Pancreas (tissue), 10 donors: ENCODE data around the gene MCM8. TPM values are rescaled to one million over a fixed set of nuclear protein-coding genes. Genes with fewer than 3 reads are reported as not detected.

Source experiments
- ATAC-seq, 4 donors: fragments of 200-7000 bp; cut with Tn5 transposase; one replicate each; pipeline versions ENCODE4 v1.8.0 to v1.9.1; 2020; ENCODE audit warnings: mild to moderate bottlenecking in 4 of 4, moderate library complexity in 4 of 4
- DNase-seq, 6 donors: peaks; one replicate each; pipeline ENCODE4 v3.0.0-alpha.2; 2020
- FAIRE-seq: peaks from 2 replicates; lab custom pipeline; 2012; peaks lifted over from hg19 to GRCh38; lab: Jason Lieb, UNC
- H3K27ac ChIP-seq, 4 donors: fragments of 200-600 bp; sonication (generic); 1 replicate in 3 of 4; 2 replicates in 1 of 4; pipeline versions ENCODE4 v1.5.0 to v1.8.0; 2020
- H3K27me3 ChIP-seq, 4 donors: fragments of 200-600 bp; one replicate each; pipeline ENCODE4 v1.8.0; 2021
- H3K36me3 ChIP-seq, 3 donors: fragments of 200-600 bp; sonication (generic) in 1 of 3; one replicate each; pipeline versions ENCODE4 v1.5.0 to v1.8.0; 2020 to 2021
- H3K4me1 ChIP-seq, 3 donors: fragments of 200-600 bp; one replicate each; pipeline ENCODE4 v1.8.0; 2021
- H3K4me3 ChIP-seq, 4 donors: fragments of 200-600 bp; sonication (generic) in 2 of 4; one replicate each; pipeline versions ENCODE4 v1.5.0 to v1.8.0; 2020 to 2021
- H3K9me3 ChIP-seq, 4 donors: fragments of 200-600 bp; one replicate each; pipeline ENCODE4 v1.8.0; 2021
- WGBS, 2 donors: extraction: QIAGEN DNeasy Blood & Tissue Kit; methylation state at CpG; one replicate each; pipeline ENCODE4 v1.1.7; 2013; 5-methylcytosine and 5-hydroxymethylcytosine counted together
- intact Hi-C, 3 donors: fragments of 100-400 bp; cut with DNase I; formaldehyde crosslinking; loops; one replicate each; pipeline versions ENCODE4 v1.11.1 to v1.14.2; 2022
- polyA plus RNA-seq, 2 donors: library from polyadenylated mRNA; stranded (reverse); fragments of 200-250 nt; gene quantifications; one replicate each; pipeline ENCODE4 v1.2.3, GENCODE V29; 2013
- total RNA-seq, 6 donors: library from RNA; stranded (reverse); fragmentation: NEBNext Ultra II Directional in 4 of 6; extraction: Animal tissue kit (Norgen Biotek cat#: 25700) in 4 of 6; gene quantifications; one replicate each; pipeline versions ENCODE4 v1.2.1 to v1.2.4, GENCODE V29; 2021 to 2023
- TF ChIP-seq, protein P1 (sequence below), 4 donors: fragments of 200-600 bp; sonication (generic) in 3 of 4; IDR thresholded peaks; one replicate each; pipeline versions ENCODE4 v1.5.0 to v1.8.0; 2021; ENCODE audit warnings: antibody characterized with exemption in 4 of 4
- donor health status: healthy with polysubstance abuse.
- donor health status: DM: no; HTN: no; CAD: no; lungs with moderate emphysema.
- donor health status: DM: no; HTN: no; CAD: no.
- donor health status: control.
- donor health status: control.
- donor health status: Bipolar disorder and iron deficiency.
- donor health status: DM: yes; HTN: yes; CAD: no.
- donor health status: DM: no; HTN: no; CAD: no.
- donor health status: DM: no; HTN: no; CAD: no.
- donor health status: DM: yes; HTN: yes; CAD: no.

MCM8 gene
- total and polyA plus RNA-seq, 8 donors, result 1.3 to 3.2 (median 2.3) TPM

DNA sequence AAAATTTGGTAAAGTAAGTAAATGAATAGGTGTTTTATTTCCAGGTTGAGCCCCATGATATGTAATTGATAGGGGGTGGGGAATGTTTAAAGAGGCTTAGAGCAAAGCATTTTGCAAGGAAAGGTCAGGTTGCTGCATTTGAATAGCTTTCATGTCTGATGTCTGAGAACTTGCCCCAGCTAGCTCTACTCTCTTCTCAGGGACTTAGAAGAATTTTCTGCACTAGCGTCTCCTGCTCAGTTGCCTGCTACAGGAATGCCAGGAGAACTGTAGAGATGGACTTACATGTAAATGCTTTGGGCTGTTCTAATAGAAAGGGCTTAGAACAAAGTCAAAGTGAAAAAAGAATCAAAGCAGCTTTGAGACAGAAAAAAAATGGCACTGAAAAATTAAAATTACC, 35.6 kb upstream of the MCM8 start:
- TF ChIP-seq, protein P1, sequence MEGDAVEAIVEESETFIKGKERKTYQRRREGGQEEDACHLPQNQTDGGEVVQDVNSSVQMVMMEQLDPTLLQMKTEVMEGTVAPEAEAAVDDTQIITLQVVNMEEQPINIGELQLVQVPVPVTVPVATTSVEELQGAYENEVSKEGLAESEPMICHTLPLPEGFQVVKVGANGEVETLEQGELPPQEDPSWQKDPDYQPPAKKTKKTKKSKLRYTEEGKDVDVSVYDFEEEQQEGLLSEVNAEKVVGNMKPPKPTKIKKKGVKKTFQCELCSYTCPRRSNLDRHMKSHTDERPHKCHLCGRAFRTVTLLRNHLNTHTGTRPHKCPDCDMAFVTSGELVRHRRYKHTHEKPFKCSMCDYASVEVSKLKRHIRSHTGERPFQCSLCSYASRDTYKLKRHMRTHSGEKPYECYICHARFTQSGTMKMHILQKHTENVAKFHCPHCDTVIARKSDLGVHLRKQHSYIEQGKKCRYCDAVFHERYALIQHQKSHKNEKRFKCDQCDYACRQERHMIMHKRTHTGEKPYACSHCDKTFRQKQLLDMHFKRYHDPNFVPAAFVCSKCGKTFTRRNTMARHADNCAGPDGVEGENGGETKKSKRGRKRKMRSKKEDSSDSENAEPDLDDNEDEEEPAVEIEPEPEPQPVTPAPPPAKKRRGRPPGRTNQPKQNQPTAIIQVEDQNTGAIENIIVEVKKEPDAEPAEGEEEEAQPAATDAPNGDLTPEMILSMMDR (IDR thresholded peaks at IDR 0.05), result no peak
- no peaks in the 10 kb centered on the region for H3K9me3 ChIP-seq
- H3K27ac ChIP-seq, result no peak overlapping the region
- FAIRE-seq, result no peak
- 38 to 50% methylated on average over 1 of the region's 1 CpG for WGBS, 2 donors
- no peaks in the 10 kb centered on the region for H3K36me3 ChIP-seq
- H3K4me1 ChIP-seq, result no peaks in the 10 kb centered on the region
- no peak for DNase-seq
- H3K4me3 ChIP-seq, result no peak overlapping the region
- intact Hi-C loops, result no loop called here
- ATAC-seq, result no peak
- no peaks in the 10 kb centered on the region for H3K27me3 ChIP-seq

GRCh38 chr20:5918856-5919625, 31.4 kb upstream of the MCM8 start:
- DNase-seq, result no peak
- no peaks in the 10 kb centered on the region for H3K36me3 ChIP-seq
- intact Hi-C loops, result no loop called here
- H3K27me3 ChIP-seq, result no peaks in the 10 kb centered on the region
- TF ChIP-seq, protein P1 (IDR thresholded peaks at IDR 0.05), result no peak
- H3K27ac ChIP-seq, result no peak overlapping the region
- H3K4me1 ChIP-seq, result no peaks in the 10 kb centered on the region
- no peaks in the 10 kb centered on the region for H3K9me3 ChIP-seq
- no peak overlapping the region for H3K4me3 ChIP-seq
- no peak for FAIRE-seq
- 58 to 59% methylated on average over 3 of the region's 3 CpGs for WGBS, 2 donors
- no peak for ATAC-seq

- DNase-seq, result no peak
- Histone ChIP-seq H3K4me3 (no peak overlapping the region), H3K4me1 (no peaks in the 10 kb centered on the region), H3K36me3 (no peaks in the 10 kb centered on the region), H3K9me3 (no peaks in the 10 kb centered on the region), H3K27me3 (no peaks in the 10 kb centered on the region), H3K27ac (no peak overlapping the region)
- FAIRE-seq, result no peak
- WGBS, 2 donors, result 73% methylated on average over 8 of the region's 8 CpGs
- intact Hi-C loops, result no loop called here
- TF ChIP-seq, protein P1 (IDR thresholded peaks at IDR 0.05), result no peak
- ATAC-seq, result no peak
Measured at GRCh38 chr20:5919626-5920544, 30.6 kb upstream of the MCM8 start.

DNA sequence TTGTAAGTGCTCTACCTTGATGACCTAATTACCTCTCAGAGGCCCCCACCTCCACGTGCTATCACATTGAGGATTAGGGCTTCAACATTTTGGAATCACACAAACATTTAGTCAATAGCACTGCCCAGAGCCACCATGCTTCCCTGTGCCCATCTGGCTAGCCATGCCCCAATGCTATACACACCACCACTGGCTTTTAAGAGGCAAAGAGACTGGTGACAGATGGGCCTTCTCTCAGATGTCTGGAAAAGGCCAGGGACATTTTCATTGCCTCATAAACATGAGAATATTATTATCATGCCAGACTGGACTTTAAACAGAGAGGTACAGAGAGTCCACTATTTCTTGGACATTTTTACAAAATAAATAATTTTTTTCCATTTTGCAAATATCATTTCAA, 29.9 kb upstream of the MCM8 start:
- 36 to 37% methylated on average over 1 of the region's 1 CpG for WGBS, 2 donors
- DNase-seq (no peak), ATAC-seq (no peak), FAIRE-seq (no peak)
- H3K4me1 ChIP-seq, result no peaks in the 10 kb centered on the region
- intact Hi-C loops, result no loop called here
- H3K27me3 ChIP-seq, result no peaks in the 10 kb centered on the region
- H3K36me3 ChIP-seq, result no peaks in the 10 kb centered on the region
- H3K9me3 ChIP-seq, result no peaks in the 10 kb centered on the region
- H3K4me3 ChIP-seq, result no peak overlapping the region
- TF ChIP-seq, protein P1 (IDR thresholded peaks at IDR 0.05), result no peak
- H3K27ac ChIP-seq, result no peak overlapping the region
